Mammary epithelial cell (primary cell): ENCODE data around the gene YTHDC1.

ENCODE experiments used
- EZH2 ChIP-seq: IDR thresholded peaks from 2 replicates; pipeline ENCODE4 v1.6.1; 2012; ENCODE audit warnings: low read length, inconsistent platforms, borderline replicate concordance
- TF ChIP-seq, protein P1 (sequence below), 2 donors: IDR thresholded peaks in 1 of 2; conservative IDR thresholded peaks in 1 of 2; 2 replicates each; pipeline ENCODE4 v1.5.1; 2011 to 2012; ENCODE audit warnings: inconsistent platforms in 2 of 2, low read length in 2 of 2, mild to moderate bottlenecking in 2 of 2, control low read depth in 1 of 2, low read depth in 1 of 2; ENCODE audit not compliant: insufficient read depth in 1 of 2; ENCODE audit errors: extremely low read depth in 1 of 2

DNA sequence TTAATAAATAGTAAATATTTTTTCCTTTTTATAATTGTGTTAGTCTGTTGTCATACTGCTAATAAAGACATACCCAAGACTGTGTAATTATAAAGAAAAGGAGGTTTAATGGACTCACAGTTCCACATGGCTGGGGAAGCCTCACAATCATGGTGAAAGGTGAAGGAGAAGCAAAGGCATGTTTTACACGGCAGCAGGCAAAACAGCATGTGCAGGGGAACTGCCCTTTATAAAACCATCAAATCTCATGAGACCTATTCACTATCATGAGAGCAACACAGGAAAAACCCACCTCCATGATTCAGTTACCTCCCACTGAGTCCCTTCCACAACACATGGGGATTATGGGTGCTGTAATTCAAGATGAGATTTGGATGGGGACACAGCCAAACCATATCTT, 58.6 kb downstream of the YTHDC1 start:
- TF ChIP-seq, protein P1, sequence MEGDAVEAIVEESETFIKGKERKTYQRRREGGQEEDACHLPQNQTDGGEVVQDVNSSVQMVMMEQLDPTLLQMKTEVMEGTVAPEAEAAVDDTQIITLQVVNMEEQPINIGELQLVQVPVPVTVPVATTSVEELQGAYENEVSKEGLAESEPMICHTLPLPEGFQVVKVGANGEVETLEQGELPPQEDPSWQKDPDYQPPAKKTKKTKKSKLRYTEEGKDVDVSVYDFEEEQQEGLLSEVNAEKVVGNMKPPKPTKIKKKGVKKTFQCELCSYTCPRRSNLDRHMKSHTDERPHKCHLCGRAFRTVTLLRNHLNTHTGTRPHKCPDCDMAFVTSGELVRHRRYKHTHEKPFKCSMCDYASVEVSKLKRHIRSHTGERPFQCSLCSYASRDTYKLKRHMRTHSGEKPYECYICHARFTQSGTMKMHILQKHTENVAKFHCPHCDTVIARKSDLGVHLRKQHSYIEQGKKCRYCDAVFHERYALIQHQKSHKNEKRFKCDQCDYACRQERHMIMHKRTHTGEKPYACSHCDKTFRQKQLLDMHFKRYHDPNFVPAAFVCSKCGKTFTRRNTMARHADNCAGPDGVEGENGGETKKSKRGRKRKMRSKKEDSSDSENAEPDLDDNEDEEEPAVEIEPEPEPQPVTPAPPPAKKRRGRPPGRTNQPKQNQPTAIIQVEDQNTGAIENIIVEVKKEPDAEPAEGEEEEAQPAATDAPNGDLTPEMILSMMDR (conservative IDR thresholded peaks at IDR 0.05 in 1 of 2, IDR thresholded peaks at IDR 0.05 in 1 of 2; ENCODE audit: extremely low read depth in 1 of 2, insufficient read depth in 1 of 2, low read depth in 1 of 2, low read length in 2 of 2) = no peak
- no peak for TF ChIP-seq EZH2
